KMS-11 (cell line): ENCODE results near the gene KRTAP9-9.

Source experiments
- H2AFZ ChIP-seq: fragments of 200-600 bp; sonication (generic); 2 replicates; pipeline ENCODE4 v1.6.1; 2016; ENCODE audit warnings: antibody characterized with exemption, mixed run types, low read depth
- H3K27ac ChIP-seq: fragments of 200-600 bp; sonication (generic); 2 replicates; pipeline ENCODE4 v1.6.1; 2016; ENCODE audit warnings: mild to moderate bottlenecking, mixed run types
- H3K27me3 ChIP-seq: fragments of 200-600 bp; sonication (generic); 2 replicates; pipeline ENCODE4 v1.6.1; 2017; ENCODE audit warnings: mild to moderate bottlenecking, low read depth, mixed run types, moderate library complexity; ENCODE audit not compliant: insufficient read depth
- H3K36me3 ChIP-seq: fragments of 200-600 bp; sonication (generic); 2 replicates; pipeline ENCODE4 v1.6.1; 2017; ENCODE audit warnings: mild to moderate bottlenecking, mixed run types; ENCODE audit not compliant: insufficient read depth
- H3K4me1 ChIP-seq: fragments of 200-600 bp; sonication (generic); 2 replicates; pipeline ENCODE4 v1.6.1; 2016; ENCODE audit warnings: mild to moderate bottlenecking, low read depth, mixed run types; ENCODE audit not compliant: poor library complexity, severe bottlenecking
- H3K4me2 ChIP-seq: fragments of 200-600 bp; sonication (generic); 2 replicates; pipeline ENCODE4 v1.7.0; 2016; ENCODE audit warnings: mild to moderate bottlenecking, mixed run types
- H3K4me3 ChIP-seq: fragments of 200-600 bp; sonication (generic); IDR thresholded peaks from 2 replicates; pipeline ENCODE4 v1.6.1; 2017; ENCODE audit warnings: low read depth, low read length, mixed read lengths; ENCODE audit not compliant: insufficient read depth
- H3K79me2 ChIP-seq: fragments of 200-600 bp; sonication (generic); 2 replicates; pipeline ENCODE4 v1.6.1; 2016; ENCODE audit warnings: low read depth, mixed run types; ENCODE audit not compliant: insufficient read depth
- H3K9ac ChIP-seq: fragments of 200-600 bp; sonication (generic); 2 replicates; pipeline ENCODE4 v1.6.1; 2016; ENCODE audit warnings: mild to moderate bottlenecking, mixed run types
- H4K20me1 ChIP-seq: fragments of 200-600 bp; sonication (generic); 2 replicates; pipeline ENCODE4 v1.6.1; 2016; ENCODE audit warnings: mild to moderate bottlenecking, mixed run types; ENCODE audit not compliant: insufficient read depth
- TF ChIP-seq, protein P1 (sequence below): fragments of 200-600 bp; sonication (generic); conservative IDR thresholded peaks from 2 replicates; pipeline ENCODE4 v1.6.1; 2017; ENCODE audit warnings: low read depth, mild to moderate bottlenecking, antibody characterized with exemption, low read length, moderate library complexity, mixed read lengths

Gene KRTAP9-9

DNA sequence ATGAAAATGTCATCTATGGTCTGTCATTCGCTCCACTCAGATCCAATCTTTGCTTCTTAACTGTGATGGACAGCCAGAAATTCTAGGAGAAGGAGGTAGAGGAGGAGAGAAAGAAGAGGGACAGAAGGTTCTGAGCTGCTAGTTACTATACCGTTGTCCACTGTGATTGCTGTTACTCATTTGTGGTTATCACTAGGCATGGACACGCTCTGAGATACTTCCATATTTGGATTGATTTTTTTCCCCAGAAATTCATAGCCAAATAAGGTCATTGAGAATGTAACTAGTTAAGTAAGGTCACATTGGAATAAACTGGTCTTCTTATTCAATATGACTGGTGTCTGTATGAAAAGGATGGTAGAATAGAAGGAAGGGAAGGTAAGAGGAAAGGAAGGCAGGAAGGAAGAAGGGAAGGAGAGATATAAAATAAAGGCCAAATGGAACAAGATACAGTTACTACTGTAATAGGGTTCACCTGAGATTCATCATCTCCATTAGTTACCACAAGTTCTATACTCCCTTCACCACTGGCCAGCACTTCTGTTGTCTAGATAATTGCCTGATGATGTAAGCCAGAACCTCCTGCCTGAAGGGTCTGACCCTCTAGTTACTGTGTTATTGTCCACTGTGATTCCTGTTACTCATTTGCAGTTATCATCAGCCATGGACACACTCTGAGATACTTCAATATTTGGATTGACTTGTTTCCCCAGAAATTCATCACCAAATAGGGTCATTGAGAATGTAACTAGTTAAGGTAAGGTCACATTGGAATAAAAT is 23.2 kb downstream of the KRTAP9-9 start:
- no peaks in the 10 kb centered on the region for H4K20me1 ChIP-seq
- H3K4me3 ChIP-seq: no peak overlapping the region
- TF ChIP-seq, protein P1, sequence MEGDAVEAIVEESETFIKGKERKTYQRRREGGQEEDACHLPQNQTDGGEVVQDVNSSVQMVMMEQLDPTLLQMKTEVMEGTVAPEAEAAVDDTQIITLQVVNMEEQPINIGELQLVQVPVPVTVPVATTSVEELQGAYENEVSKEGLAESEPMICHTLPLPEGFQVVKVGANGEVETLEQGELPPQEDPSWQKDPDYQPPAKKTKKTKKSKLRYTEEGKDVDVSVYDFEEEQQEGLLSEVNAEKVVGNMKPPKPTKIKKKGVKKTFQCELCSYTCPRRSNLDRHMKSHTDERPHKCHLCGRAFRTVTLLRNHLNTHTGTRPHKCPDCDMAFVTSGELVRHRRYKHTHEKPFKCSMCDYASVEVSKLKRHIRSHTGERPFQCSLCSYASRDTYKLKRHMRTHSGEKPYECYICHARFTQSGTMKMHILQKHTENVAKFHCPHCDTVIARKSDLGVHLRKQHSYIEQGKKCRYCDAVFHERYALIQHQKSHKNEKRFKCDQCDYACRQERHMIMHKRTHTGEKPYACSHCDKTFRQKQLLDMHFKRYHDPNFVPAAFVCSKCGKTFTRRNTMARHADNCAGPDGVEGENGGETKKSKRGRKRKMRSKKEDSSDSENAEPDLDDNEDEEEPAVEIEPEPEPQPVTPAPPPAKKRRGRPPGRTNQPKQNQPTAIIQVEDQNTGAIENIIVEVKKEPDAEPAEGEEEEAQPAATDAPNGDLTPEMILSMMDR: no peak
- no peaks in the 10 kb centered on the region for H3K4me1 ChIP-seq
- H2AFZ ChIP-seq: no peak overlapping the region
- H3K79me2 ChIP-seq: no peaks in the 10 kb centered on the region
- H3K27me3 ChIP-seq: no peaks in the 10 kb centered on the region
- H3K36me3 ChIP-seq: no peaks in the 10 kb centered on the region
- H3K4me2 ChIP-seq: no peak overlapping the region
- H3K27ac ChIP-seq: no peak overlapping the region
- H3K9ac ChIP-seq: no peak overlapping the region

DNA sequence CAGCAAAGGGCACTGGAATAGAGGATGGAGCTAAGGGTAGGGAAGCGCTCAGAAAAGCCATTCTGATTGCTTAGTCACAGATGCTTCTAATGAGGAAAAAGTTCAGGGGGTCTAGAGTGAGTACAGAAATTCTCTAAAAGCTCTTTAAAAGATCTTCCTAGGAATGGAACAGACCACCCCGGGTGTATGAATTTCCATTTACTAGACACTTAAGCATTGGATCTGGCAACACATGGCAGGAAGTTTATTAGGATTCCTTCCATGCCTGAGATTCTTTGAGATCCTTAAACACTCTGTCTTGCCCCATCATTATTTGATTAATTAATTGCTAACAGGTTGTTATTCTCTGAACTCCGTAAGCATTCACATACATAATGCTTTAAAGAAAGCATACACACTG is 28.9 kb downstream of the KRTAP9-9 start:
- Histone ChIP-seq H3K36me3 (no peaks in the 10 kb centered on the region), H3K4me3 (no peak overlapping the region), H3K27me3 (no peaks in the 10 kb centered on the region), H3K4me1 (no peaks in the 10 kb centered on the region), H4K20me1 (no peaks in the 10 kb centered on the region), H3K9ac (no peak overlapping the region), H3K4me2 (no peak overlapping the region), H3K79me2 (no peaks in the 10 kb centered on the region), H2AFZ (no peak overlapping the region), H3K27ac (no peak overlapping the region)
- TF ChIP-seq, protein P1: no peak

DNA sequence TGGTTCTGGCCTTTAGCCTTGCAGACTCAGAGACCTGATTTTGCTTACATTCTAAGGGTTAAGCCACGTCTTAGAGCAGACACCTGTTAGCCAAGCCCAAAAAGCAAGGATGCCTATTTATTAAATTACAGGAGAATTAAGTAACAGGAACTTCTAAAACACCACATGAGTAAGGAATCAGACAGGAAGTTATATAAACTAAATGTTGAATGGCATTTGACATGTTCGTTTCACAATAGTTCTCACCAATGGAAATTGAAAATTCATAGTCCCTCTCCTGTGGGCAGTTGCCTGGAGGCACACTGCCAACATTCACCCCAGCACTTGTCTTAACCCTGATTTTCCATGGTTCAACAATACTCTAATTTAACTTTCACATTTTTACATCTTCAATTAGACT is 29.4 kb downstream of the KRTAP9-9 start:
- no peaks in the 10 kb centered on the region for H3K4me1 ChIP-seq
- H3K27ac ChIP-seq: no peak overlapping the region
- H3K36me3 ChIP-seq: no peaks in the 10 kb centered on the region
- H3K4me3 ChIP-seq: no peak overlapping the region
- H3K4me2 ChIP-seq: no peak overlapping the region
- no peak overlapping the region for H3K9ac ChIP-seq
- H4K20me1 ChIP-seq: no peaks in the 10 kb centered on the region
- no peaks in the 10 kb centered on the region for H3K79me2 ChIP-seq
- no peak overlapping the region for H2AFZ ChIP-seq
- no peaks in the 10 kb centered on the region for H3K27me3 ChIP-seq
- TF ChIP-seq, protein P1: no peak

DNA sequence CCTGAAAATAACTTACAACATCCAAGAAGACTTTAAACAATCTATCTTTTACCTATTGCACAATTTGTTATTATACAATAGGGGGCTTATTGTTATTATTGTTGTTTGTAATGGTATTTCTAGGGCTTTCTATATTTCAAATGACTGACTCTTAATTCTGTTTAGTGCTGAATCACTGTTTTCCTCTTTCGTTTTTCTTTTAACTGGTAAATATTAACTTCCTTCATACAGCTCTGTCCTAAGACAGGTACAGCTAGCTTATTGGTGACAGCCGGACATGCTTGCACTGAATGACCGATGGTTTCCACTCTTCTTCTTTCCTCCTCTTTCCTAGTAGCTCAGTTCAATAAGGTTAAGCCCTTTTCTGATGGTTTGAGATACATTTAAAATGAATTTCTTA is 31.9 kb downstream of the KRTAP9-9 start:
- no peak overlapping the region for H3K4me2 ChIP-seq
- no peak overlapping the region for H3K4me3 ChIP-seq
- TF ChIP-seq, protein P1: no peak
- no peak overlapping the region for H3K9ac ChIP-seq
- no peak overlapping the region for H2AFZ ChIP-seq
- no peaks in the 10 kb centered on the region for H4K20me1 ChIP-seq
- H3K36me3 ChIP-seq: no peaks in the 10 kb centered on the region
- no peak overlapping the region for H3K27ac ChIP-seq
- no peaks in the 10 kb centered on the region for H3K27me3 ChIP-seq
- no peaks in the 10 kb centered on the region for H3K4me1 ChIP-seq
- H3K79me2 ChIP-seq: no peaks in the 10 kb centered on the region
